CD4-positive, CD25-positive, alpha-beta regulatory T cell (primary cell): ENCODE data around the gene TRAF3. TPM values are rescaled to one million over a fixed set of nuclear protein-coding genes. Genes with fewer than 3 reads are reported as not detected.
A peak's percentile ranks its signal among the peaks of the same experiment; 100 is the strongest.

Experiments used
- ATAC-seq, 2 donors: fragments of 150-1000 bp; cut with Tn5 transposase; one replicate each; pipeline ENCODE4 v1.10.0; 2021; ENCODE audit warnings: low read depth in 2 of 2, moderate number of reproducible peaks in 2 of 2, moderate library complexity in 1 of 2
- DNase-seq, 3 donors: peaks; one replicate each; pipeline versions ENCODE4 v3.0.0 to v3.0.0-alpha.2; 2012 to 2022; ENCODE audit warnings: mixed read lengths in 1 of 3
- H3K27ac ChIP-seq: one replicate; pipeline ENCODE4 v1.7.0; 2013; ENCODE audit warnings: mild to moderate bottlenecking, low read length; ENCODE audit not compliant: insufficient read depth, poor library complexity, severe bottlenecking
- H3K27me3 ChIP-seq: one replicate; pipeline ENCODE4 v1.7.0; 2013; ENCODE audit warnings: low read length; ENCODE audit not compliant: control insufficient read depth, insufficient read depth
- H3K36me3 ChIP-seq: one replicate; pipeline ENCODE4 v1.7.0; 2013; ENCODE audit warnings: mild to moderate bottlenecking, low read length, moderate library complexity; ENCODE audit not compliant: control insufficient read depth, insufficient read depth
- H3K4me1 ChIP-seq: 2 replicates; pipeline ENCODE4 v1.7.0; 2013; ENCODE audit warnings: mild to moderate bottlenecking, low read length; ENCODE audit not compliant: insufficient read depth, control insufficient read depth, poor library complexity, severe bottlenecking
- H3K4me3 ChIP-seq: one replicate; pipeline ENCODE4 v1.7.0; 2013; ENCODE audit warnings: low read depth, mild to moderate bottlenecking, low read length, moderate library complexity
- H3K9me3 ChIP-seq, 2 experiments: 1 replicate in 1 of 2; 2 replicates in 1 of 2; pipeline ENCODE4 v1.7.0; 2013; ENCODE audit warnings: low read length in 2 of 2, mild to moderate bottlenecking in 1 of 2, moderate library complexity in 1 of 2; ENCODE audit not compliant: control insufficient read depth in 2 of 2
- H3K27ac Mint-ChIP-seq, 3 donors: one replicate each; pipeline ENCODE4 v1.8.0; 2020 to 2022; ENCODE audit warnings: mild to moderate bottlenecking in 3 of 3, mixed read lengths in 3 of 3, moderate library complexity in 2 of 3
- H3K27me3 Mint-ChIP-seq: one replicate; pipeline ENCODE4 v1.8.0; 2022; ENCODE audit warnings: mild to moderate bottlenecking, mixed read lengths
- H3K36me3 Mint-ChIP-seq: one replicate; pipeline ENCODE4 v1.8.0; 2020; ENCODE audit warnings: mixed read lengths
- H3K4me1 Mint-ChIP-seq, 4 donors: one replicate each; pipeline ENCODE4 v1.8.0; 2020 to 2022; ENCODE audit warnings: mixed read lengths in 4 of 4, mild to moderate bottlenecking in 1 of 4
- H3K4me3 Mint-ChIP-seq, 4 donors: one replicate each; pipeline ENCODE4 v1.8.0; 2020 to 2022; ENCODE audit warnings: mild to moderate bottlenecking in 4 of 4, mixed read lengths in 4 of 4, moderate library complexity in 3 of 4
- H3K9me3 Mint-ChIP-seq, 7 donors: one replicate each; pipeline ENCODE4 v1.8.0; 2020 to 2022; ENCODE audit warnings: mixed read lengths in 7 of 7, mild to moderate bottlenecking in 3 of 7, moderate library complexity in 2 of 7
- polyA plus RNA-seq, 4 donors: library from polyadenylated mRNA; unstranded; fragments of 300-500 nt; fragmentation: Illumina TruSeq; gene quantifications; one replicate each; pipeline ENCODE4 v1.2.3, GENCODE V29; 2021
- total RNA-seq: library from RNA; stranded (reverse); gene quantifications from one replicate; pipeline ENCODE4 v1.2.3, GENCODE V29; 2022

Gene TRAF3
- total and polyA plus RNA-seq, 5 donors from 2014 or later, result 17.7 to 71.2 (median 22.5) TPM

GRCh38 chr14:102945346-102946130 is 168.3 kb downstream of the TRAF3 start:
- DNase-seq, result no peak
- peaks cover 8% of the 10 kb centered on the region for H3K36me3 Mint-ChIP-seq
- H3K9me3 ChIP-seq, result no peaks in the 10 kb centered on the region
- no peak overlapping the region for H3K27ac ChIP-seq
- H3K4me3 Mint-ChIP-seq, result no peak overlapping the region
- peaks cover 2% of the 10 kb centered on the region for H3K36me3 ChIP-seq
- H3K9me3 Mint-ChIP-seq, result no peaks in the 10 kb centered on the region
- no peaks in the 10 kb centered on the region for H3K27me3 ChIP-seq
- H3K4me1 ChIP-seq, result peaks cover 4% of the 10 kb centered on the region
- no peak for ATAC-seq
- peaks cover 0 to 24% (median 8%) of the 10 kb centered on the region in 4 donors for H3K4me1 Mint-ChIP-seq
- H3K27ac Mint-ChIP-seq, result no peak overlapping the region
- H3K4me3 ChIP-seq, result no peak overlapping the region
- no peaks in the 10 kb centered on the region for H3K27me3 Mint-ChIP-seq

- Mint-ChIP-seq H3K27me3 (no peaks in the 10 kb centered on the region), H3K4me3 (peak overlapping the region in 1 of 4 donors; percentile 83), H3K9me3 (no peaks in the 10 kb centered on the region), H3K27ac (peak overlapping the region in 2 of 3 donors; percentile 70 to 86), H3K4me1 (peaks cover 0 to 24% (median 8%) of the 10 kb centered on the region in 4 donors), H3K36me3 (peaks cover 8% of the 10 kb centered on the region)
- ATAC-seq (no peak), DNase-seq (no peak)
- H3K27me3 ChIP-seq, result no peaks in the 10 kb centered on the region
- peaks cover 2% of the 10 kb centered on the region for H3K36me3 ChIP-seq
- H3K4me3 ChIP-seq, result no peak overlapping the region
- H3K9me3 ChIP-seq, result no peaks in the 10 kb centered on the region
- H3K27ac ChIP-seq, result no peak overlapping the region
- H3K4me1 ChIP-seq, result peaks cover 4% of the 10 kb centered on the region
Observed at GRCh38 chr14:102947321-102948103, 170.3 kb downstream of the TRAF3 start.

GRCh38 chr14:102948698-102949061 is 171.4 kb downstream of the TRAF3 start:
- H3K9me3 ChIP-seq, result no peaks in the 10 kb centered on the region
- Mint-ChIP-seq H3K27me3 (no peaks in the 10 kb centered on the region), H3K36me3 (peaks cover 5% of the 10 kb centered on the region), H3K9me3 (no peaks in the 10 kb centered on the region), H3K27ac (peak overlapping the region; percentile 12 to 93 (median 56)), H3K4me3 (peak overlapping the region in 2 of 4 donors; percentile 5 to 39), H3K4me1 (peaks cover 0 to 24% (median 8%) of the 10 kb centered on the region in 4 donors)
- DNase-seq (no peak), ATAC-seq (no peak)
- peaks cover 4% of the 10 kb centered on the region for H3K4me1 ChIP-seq
- no peaks in the 10 kb centered on the region for H3K27me3 ChIP-seq
- H3K36me3 ChIP-seq, result peaks cover 2% of the 10 kb centered on the region
- no peak overlapping the region for H3K27ac ChIP-seq
- no peak overlapping the region for H3K4me3 ChIP-seq

GRCh38 chr14:102949062-102949800 is 172.0 kb downstream of the TRAF3 start:
- H3K36me3 ChIP-seq, result peaks cover 2% of the 10 kb centered on the region

GRCh38 chr14:102949801-102950451 is 172.7 kb downstream of the TRAF3 start:
- H3K4me3 Mint-ChIP-seq, result no peak overlapping the region
- H3K4me3 ChIP-seq, result no peak overlapping the region

More at GRCh38 chr14:102949062-102949800, 172.0 kb downstream of the TRAF3 start:
- peak in 2 of 3 donors; percentile 30 to 64 for DNase-seq
- Histone ChIP-seq H3K4me1 (peaks cover 4% of the 10 kb centered on the region), H3K9me3 (no peaks in the 10 kb centered on the region), H3K4me3 (no peak overlapping the region), H3K27ac (no peak overlapping the region), H3K27me3 (no peaks in the 10 kb centered on the region)
- H3K4me3 Mint-ChIP-seq, result peak overlapping the region in 2 of 4 donors; percentile 5 to 39
- peaks cover 5% of the 10 kb centered on the region for H3K36me3 Mint-ChIP-seq
- peak; percentile 60 to 66 for ATAC-seq
- no peaks in the 10 kb centered on the region for H3K9me3 Mint-ChIP-seq
- peaks cover 0 to 24% (median 8%) of the 10 kb centered on the region in 4 donors for H3K4me1 Mint-ChIP-seq
- H3K27me3 Mint-ChIP-seq, result no peaks in the 10 kb centered on the region
- H3K27ac Mint-ChIP-seq, result peak overlapping the region; percentile 12 to 93 (median 56)

GRCh38 chr14:102951034-102951433 is 173.8 kb downstream of the TRAF3 start:
- peaks cover 2% of the 10 kb centered on the region for H3K36me3 ChIP-seq
- H3K9me3 ChIP-seq, result no peaks in the 10 kb centered on the region
- peaks cover 5% of the 10 kb centered on the region for H3K36me3 Mint-ChIP-seq
- no peaks in the 10 kb centered on the region for H3K27me3 Mint-ChIP-seq
- DNase-seq (no peak), ATAC-seq (no peak)
- no peak overlapping the region for H3K27ac Mint-ChIP-seq
- no peaks in the 10 kb centered on the region for H3K9me3 Mint-ChIP-seq
- no peak overlapping the region for H3K27ac ChIP-seq
- H3K4me1 Mint-ChIP-seq, result peaks cover 0 to 24% (median 8%) of the 10 kb centered on the region in 4 donors
- H3K4me3 Mint-ChIP-seq, result no peak overlapping the region
- H3K4me1 ChIP-seq, result peaks cover 4% of the 10 kb centered on the region
- no peaks in the 10 kb centered on the region for H3K27me3 ChIP-seq
- no peak overlapping the region for H3K4me3 ChIP-seq

More at GRCh38 chr14:102949801-102950451, 172.7 kb downstream of the TRAF3 start:
- Histone ChIP-seq H3K9me3 (no peaks in the 10 kb centered on the region), H3K36me3 (peaks cover 2% of the 10 kb centered on the region), H3K27ac (no peak overlapping the region), H3K4me1 (peaks cover 4% of the 10 kb centered on the region), H3K27me3 (no peaks in the 10 kb centered on the region)
- Mint-ChIP-seq H3K4me1 (peaks cover 0 to 24% (median 8%) of the 10 kb centered on the region in 4 donors), H3K9me3 (no peaks in the 10 kb centered on the region), H3K27me3 (no peaks in the 10 kb centered on the region), H3K36me3 (peaks cover 5% of the 10 kb centered on the region), H3K27ac (peak overlapping the region in 2 of 3 donors; percentile 56 to 93)
- no peak for ATAC-seq
- DNase-seq, result no peak

- peaks cover 0 to 21% (median 6%) of the 10 kb centered on the region in 4 donors for H3K4me1 Mint-ChIP-seq
- no peak overlapping the region for H3K4me3 Mint-ChIP-seq
Observed at GRCh38 chr14:102951799-102952198, 174.6 kb downstream of the TRAF3 start.

More at GRCh38 chr14:102951799-102952198, 174.6 kb downstream of the TRAF3 start:
- Histone ChIP-seq H3K27me3 (no peaks in the 10 kb centered on the region), H3K9me3 (no peaks in the 10 kb centered on the region), H3K4me3 (no peak overlapping the region), H3K27ac (no peak overlapping the region), H3K4me1 (peaks cover 4% of the 10 kb centered on the region), H3K36me3 (peaks cover 2% of the 10 kb centered on the region)
- Mint-ChIP-seq H3K36me3 (peaks cover 5% of the 10 kb centered on the region), H3K9me3 (no peaks in the 10 kb centered on the region), H3K27me3 (no peaks in the 10 kb centered on the region), H3K27ac (no peak overlapping the region)
- DNase-seq (no peak), ATAC-seq (no peak)
